HepG2 (cell line): ENCODE measurements around the gene RELB. TPM values are rescaled to one million over a fixed set of nuclear protein-coding genes. Genes with fewer than 3 reads are reported as not detected.
A peak's percentile ranks its signal among the peaks of the same experiment; 100 is the strongest.

ENCODE experiments used
- CBX1 ChIP-seq: IDR thresholded peaks from one replicate; pipeline ENCODE4 v1.6.1; 2016; ENCODE audit warnings: antibody characterized with exemption, low read depth
- CC2D1A ChIP-seq: sonication (generic); formaldehyde crosslinking; IDR thresholded peaks from 2 replicates; pipeline ENCODE4 v1.8.1; 2023; ENCODE audit warnings: mild to moderate bottlenecking, missing genetic modification reagents
- HINFP ChIP-seq: sonication (generic); formaldehyde crosslinking; IDR thresholded peaks from 2 replicates; pipeline ENCODE4 v1.4.0; 2020; ENCODE audit warnings: low read depth, mild to moderate bottlenecking, missing genetic modification reagents
- HNRNPUL1 ChIP-seq: fragments of 200-400 bp; formaldehyde crosslinking; IDR thresholded peaks from 2 replicates; pipeline ENCODE4 v1.6.1; 2017; ENCODE audit warnings: low read depth, mild to moderate bottlenecking, low read length, moderate library complexity
- NCOA1 ChIP-seq: sonication (generic); formaldehyde crosslinking; IDR thresholded peaks from 2 replicates; pipeline ENCODE4 v1.9.0; 2021; ENCODE audit warnings: missing genetic modification reagents
- NFATC3 ChIP-seq: sonication (generic); formaldehyde crosslinking; IDR thresholded peaks from 2 replicates; pipeline ENCODE4 v1.5.1; 2020; ENCODE audit warnings: mild to moderate bottlenecking, missing genetic modification reagents
- RBAK ChIP-seq: sonication (generic); formaldehyde crosslinking; IDR thresholded peaks from 2 replicates; pipeline ENCODE4 v1.5.1; 2020; ENCODE audit warnings: mild to moderate bottlenecking, missing genetic modification reagents
- WIZ ChIP-seq: sonication (generic); formaldehyde crosslinking; IDR thresholded peaks from 2 replicates; pipeline ENCODE4 v1.5.1; 2020; ENCODE audit warnings: mild to moderate bottlenecking, missing genetic modification reagents
- ZBTB21 ChIP-seq: sonication (generic); formaldehyde crosslinking; IDR thresholded peaks from 2 replicates; pipeline ENCODE4 v1.4.0; 2020; ENCODE audit warnings: missing genetic modification reagents
- ZFP36L1 ChIP-seq: sonication (generic); formaldehyde crosslinking; IDR thresholded peaks from 2 replicates; pipeline ENCODE4 v1.8.0; 2022; ENCODE audit warnings: mild to moderate bottlenecking, missing genetic modification reagents, moderate library complexity
- ZNF20 ChIP-seq: sonication (generic); formaldehyde crosslinking; IDR thresholded peaks from 2 replicates; pipeline ENCODE4 v1.4.0; 2020; ENCODE audit warnings: mild to moderate bottlenecking, moderate library complexity, missing genetic modification reagents
- ZNF407 ChIP-seq: sonication (generic); formaldehyde crosslinking; IDR thresholded peaks from one replicate; pipeline ENCODE4 v1.5.1; 2020; ENCODE audit warnings: mild to moderate bottlenecking, missing genetic modification reagents; ENCODE audit errors: not compliant biosample characterization
- ZNF609 ChIP-seq: sonication (generic); formaldehyde crosslinking; IDR thresholded peaks from 2 replicates; pipeline ENCODE4 v1.4.0; 2020; ENCODE audit warnings: mild to moderate bottlenecking, missing genetic modification reagents, borderline replicate concordance
- ZNF839 ChIP-seq: sonication (generic); formaldehyde crosslinking; IDR thresholded peaks from 2 replicates; pipeline ENCODE4 v1.4.0; 2020; ENCODE audit warnings: missing genetic modification reagents, mild to moderate bottlenecking, borderline replicate concordance
- polyA plus RNA-seq, 8 experiments: library from polyadenylated mRNA; depleted of rRNA in 3 of 8; stranded (reverse) in 7 of 8; unstranded in 1 of 8; fragments of >200 nt; fragmentation: Illumina TruSeq in 4 of 8; extraction: Trizol in 4 of 8; gene quantifications; 2 replicates each; pipeline versions ENCODE4 v1.2.1 to v1.2.3, GENCODE V29; 2011 to 2016; ENCODE audit warnings: low read depth in 4 of 8, missing spikeins in 1 of 8, mixed read lengths in 1 of 8; ENCODE audit not compliant: insufficient read depth in 1 of 8
- total RNA-seq, 5 experiments: library from RNA; depleted of rRNA; stranded (reverse); fragments of >200 nt; fragmentation: Illumina TruSeq; extraction: Trizol; gene quantifications; 2 replicates each; pipeline ENCODE4 v1.2.3, GENCODE V29; 2016; ENCODE audit warnings: low read depth in 1 of 5

RELB gene
- total and polyA plus RNA-seq, 2 of the 13 experiments (the other 11 are each of a cell fraction or from before 2014, with no cell fraction given) = 1.9 to 3.5 TPM

GRCh38 chr19:44954649-44955504 lies 46.4 kb upstream of the RELB start, which contains the start of gene CLPTM1 (continued):
- TF ChIP-seq ZNF407 (CRISPR knock-in tag) (no peak), ZNF839 (CRISPR knock-in tag) (no peak), WIZ (CRISPR knock-in tag) (no peak), CC2D1A (no peak), ZNF20 (CRISPR knock-in tag) (0 out of 2 replicates have a peak, but pooled peaks have one; percentile 36), ZNF609 (CRISPR knock-in tag) (no peak), NCOA1 (CRISPR knock-in tag) (0 out of 2 replicates have a peak, but pooled peaks have one; percentile 19), ZFP36L1 (CRISPR knock-in tag) (no peak), CBX1 (peak; percentile 80), ZBTB21 (no peak), RBAK (CRISPR knock-in tag) (0 out of 2 replicates have a peak, but pooled peaks have one; percentile 23), HINFP (CRISPR knock-in tag) (0 out of 2 replicates have a peak, but pooled peaks have one; percentile 39), NFATC3 (CRISPR knock-in tag) (no peak), HNRNPUL1 (no peak)
